ENCODE data around the gene DNAJB7.
"Not testable (repeated sequence)": the region's sequence is repeated elsewhere in the genome, so short reads cannot be mapped to it uniquely, and the experiment has no call there.

The DNAJB7 gene

GRCh38 chr22:40838486-40838885 is 23.4 kb downstream of the DNAJB7 start:
- DNase-seq, result no peak

DNA sequence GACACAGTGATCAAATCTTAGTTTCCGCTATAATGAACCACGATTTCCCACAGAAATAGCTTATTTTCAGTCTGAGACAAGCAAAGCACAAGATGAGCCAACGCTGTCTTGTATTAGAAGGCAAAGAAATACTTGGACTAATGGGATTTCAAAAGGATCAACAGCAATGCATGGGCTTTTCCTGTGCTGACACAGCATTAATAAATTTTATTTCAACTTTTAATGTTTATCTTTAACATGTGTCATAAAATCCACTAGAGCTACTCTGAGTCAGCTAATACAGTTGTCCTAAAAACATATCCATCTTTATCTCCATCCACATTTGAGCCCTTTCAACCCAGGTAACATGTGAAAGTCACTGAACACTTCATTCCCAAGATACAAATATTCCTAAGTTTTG is 27.3 kb downstream of the DNAJB7 start:
- no peak for DNase-seq

GRCh38 chr22:40829131-40829530 is 32.8 kb downstream of the DNAJB7 start:
- DNase-seq, result no peak

- DNase-seq, result no peak
These were observed 34.8 kb downstream of the DNAJB7 start for GRCh38 chr22:40826984-40827741.

DNA sequence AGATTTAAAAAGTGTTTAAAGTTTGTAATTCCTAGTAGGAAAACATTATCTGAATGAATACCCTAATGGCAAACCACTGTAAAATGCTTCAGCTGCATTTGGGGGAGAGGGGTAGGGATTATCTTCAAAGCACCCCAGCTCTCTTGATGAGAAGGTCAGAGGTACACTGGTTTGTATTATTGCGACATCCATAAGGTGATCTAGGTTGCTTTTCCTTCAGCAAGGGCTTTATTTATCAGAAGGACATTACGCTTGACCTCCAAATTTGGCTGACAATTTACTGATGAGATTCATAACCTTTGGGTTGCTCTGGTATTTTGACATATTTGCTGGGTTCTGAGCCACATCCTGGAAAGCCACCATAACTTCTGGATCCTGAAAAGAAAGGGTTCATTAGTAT is 35.6 kb downstream of the DNAJB7 start:
- DNase-seq, result not testable (repeated sequence)

- no peak for DNase-seq
These were observed 38.5 kb downstream of the DNAJB7 start for GRCh38 chr22:40823426-40823825.

DNA sequence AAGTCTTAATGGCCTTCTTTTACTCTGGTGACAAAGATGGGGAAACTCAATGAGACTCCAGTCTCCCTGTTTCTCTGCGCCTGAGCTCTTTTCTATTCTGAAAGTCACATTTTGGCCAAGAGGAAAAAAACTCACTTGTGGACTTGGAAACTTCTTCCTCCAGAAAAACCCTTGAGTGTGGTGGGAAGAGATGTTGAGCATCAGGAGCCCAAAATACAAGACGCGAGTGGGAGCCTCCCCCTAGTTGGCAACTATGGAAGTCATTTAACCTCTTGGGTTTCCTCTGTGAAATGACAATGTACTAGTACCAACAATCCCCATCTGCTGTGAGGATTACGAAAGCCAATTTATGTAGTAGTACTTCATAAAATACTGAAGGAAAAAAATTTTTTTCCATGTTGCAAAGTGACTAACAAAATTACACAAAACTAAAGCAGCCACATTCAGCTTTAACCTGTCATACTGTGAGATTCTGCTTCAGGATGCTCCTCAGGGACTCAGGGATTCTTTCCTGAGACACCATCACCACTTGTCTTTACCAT is 42.2 kb downstream of the DNAJB7 start:
- peak; percentile 78 for DNase-seq

DNA sequence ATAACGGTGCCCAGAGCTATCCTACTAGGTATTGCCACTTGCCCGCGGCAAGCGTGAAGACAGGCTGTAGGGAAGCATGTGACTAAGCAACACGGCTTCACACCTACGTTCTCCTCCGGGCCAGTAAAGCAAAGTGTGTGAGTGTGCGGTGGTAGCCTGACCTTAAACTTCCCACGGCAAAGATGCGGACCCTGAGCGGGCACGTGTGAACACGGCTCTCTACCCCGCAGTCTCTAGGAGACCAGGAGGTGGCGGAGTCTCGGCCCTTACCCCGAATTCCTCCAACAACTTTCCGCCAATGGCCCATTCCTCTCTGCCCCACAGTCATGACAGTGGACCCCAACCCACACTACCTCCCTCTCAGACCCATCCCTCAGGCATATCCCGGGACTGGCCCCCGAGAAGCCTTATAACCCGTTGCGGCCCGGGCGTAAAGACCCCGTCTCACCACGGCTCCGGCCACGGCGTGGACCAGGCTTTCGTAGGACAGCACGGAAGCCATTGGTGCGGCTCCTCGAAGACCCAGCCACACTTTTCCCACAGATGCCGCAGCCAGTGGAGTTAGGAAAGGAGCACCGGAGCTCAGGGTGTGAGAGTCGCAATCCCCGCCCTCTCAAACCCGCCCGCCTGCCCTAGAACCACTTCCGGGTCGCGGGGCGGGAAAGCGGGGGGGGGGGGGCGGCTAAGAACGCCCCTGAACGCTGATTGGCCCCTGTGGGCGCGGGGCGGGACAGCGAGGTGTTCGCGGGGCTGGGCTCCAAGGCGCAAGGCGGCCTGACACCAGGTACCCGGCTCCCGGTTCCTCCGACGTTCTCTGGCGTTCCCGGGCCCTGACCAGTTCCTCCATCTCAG is 42.9 kb downstream of the DNAJB7 start, which contains the start of gene SLC25A17:
Gene SLC25A17, minus strand, starts transcription at position 600 of the 852 bp plus-strand sequence. Its CDS starts 98 bp downstream, at position 502.
- peak; percentile 94 for DNase-seq

DNA sequence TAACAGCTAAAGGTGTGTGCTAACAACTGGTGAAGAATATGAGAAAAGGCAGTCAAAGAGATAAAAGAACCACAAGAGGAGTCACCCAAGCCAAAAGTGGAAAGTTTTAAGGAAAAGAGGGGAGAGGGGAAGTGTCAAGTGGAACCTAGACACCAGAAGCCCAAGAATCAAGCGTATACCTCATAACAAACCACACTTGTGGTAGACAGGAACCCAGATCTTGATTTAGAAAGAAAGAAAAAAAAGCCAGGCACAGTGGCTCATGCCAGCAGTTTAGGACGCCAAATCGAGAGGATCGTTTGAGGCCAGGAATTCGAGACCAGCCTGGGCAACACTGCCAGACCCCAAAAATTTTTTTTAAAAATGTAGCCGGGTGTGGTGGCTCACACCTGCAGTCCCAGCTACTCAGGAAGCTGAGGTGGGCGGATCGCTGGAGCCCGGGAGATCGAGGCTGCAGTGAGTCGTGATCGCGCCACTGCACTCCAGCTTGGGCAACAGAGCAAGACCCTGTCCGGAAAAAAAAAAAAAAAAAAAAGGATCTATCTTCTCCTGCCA is 43.6 kb downstream of the DNAJB7 start:
- no peak for DNase-seq

- no peak for DNase-seq
These were observed 44.2 kb downstream of the DNAJB7 start for GRCh38 chr22:40817737-40818136.

- no peak for DNase-seq
These were observed 48.0 kb downstream of the DNAJB7 start for GRCh38 chr22:40813912-40814315.
